ENCODE results near the gene ANKRD63.

DNA sequence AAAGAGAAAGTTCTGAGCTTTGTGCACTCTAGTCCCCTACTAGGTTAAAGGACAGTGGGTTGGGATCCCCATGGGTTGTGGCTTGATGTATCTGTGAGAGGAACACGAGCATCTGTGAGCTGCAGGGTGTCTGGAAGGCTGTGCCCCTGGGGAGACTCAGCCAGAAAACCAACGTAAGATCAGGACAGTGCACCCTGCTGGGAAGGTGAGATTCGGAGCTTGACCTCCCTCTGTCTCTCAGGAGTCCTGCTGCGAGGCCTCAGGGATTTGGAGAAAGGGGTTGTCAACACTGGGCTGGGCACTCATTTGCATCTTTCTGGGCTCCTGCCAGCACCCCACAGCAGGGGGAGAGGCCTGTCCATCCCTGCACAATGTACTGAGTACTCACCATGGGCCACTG, 15.2 kb downstream of the ANKRD63 start:
- no peak for TF ChIP-seq POLR2AphosphoS5 (IDR thresholded peaks at IDR 0.05)
- TF ChIP-seq, protein P1, sequence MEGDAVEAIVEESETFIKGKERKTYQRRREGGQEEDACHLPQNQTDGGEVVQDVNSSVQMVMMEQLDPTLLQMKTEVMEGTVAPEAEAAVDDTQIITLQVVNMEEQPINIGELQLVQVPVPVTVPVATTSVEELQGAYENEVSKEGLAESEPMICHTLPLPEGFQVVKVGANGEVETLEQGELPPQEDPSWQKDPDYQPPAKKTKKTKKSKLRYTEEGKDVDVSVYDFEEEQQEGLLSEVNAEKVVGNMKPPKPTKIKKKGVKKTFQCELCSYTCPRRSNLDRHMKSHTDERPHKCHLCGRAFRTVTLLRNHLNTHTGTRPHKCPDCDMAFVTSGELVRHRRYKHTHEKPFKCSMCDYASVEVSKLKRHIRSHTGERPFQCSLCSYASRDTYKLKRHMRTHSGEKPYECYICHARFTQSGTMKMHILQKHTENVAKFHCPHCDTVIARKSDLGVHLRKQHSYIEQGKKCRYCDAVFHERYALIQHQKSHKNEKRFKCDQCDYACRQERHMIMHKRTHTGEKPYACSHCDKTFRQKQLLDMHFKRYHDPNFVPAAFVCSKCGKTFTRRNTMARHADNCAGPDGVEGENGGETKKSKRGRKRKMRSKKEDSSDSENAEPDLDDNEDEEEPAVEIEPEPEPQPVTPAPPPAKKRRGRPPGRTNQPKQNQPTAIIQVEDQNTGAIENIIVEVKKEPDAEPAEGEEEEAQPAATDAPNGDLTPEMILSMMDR (IDR thresholded peaks at IDR 0.05): no peak

Measured in esophagus muscularis mucosa (tissue), 3 donors.